Globus pallidus (tissue), 1 donor: Measurements from ENCODE around the gene CALB2.

ENCODE experiments used
- DNase-seq: peaks from one replicate; pipeline ENCODE4 v3.0.0-alpha.2; 2015; ENCODE audit warnings: low spot score

The CALB2 gene

DNA sequence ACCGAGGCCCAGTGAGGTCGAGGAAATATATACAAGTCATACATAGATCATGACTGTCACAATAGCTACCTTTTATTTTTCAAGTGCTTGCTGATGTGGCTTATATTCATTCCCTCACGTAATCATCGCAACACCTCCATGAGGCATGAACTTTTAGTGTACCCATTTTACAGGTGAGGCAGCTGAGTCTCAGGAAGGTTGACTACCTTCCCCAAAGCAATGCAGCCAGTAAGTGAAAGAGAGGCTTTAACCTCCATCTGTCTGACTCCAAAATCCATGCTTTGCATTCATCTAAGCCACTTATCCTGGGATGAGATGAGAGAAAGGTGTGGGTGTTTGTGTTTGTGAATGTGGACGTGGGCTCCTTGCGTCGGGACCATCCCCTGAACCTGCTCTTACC lies 30.8 kb downstream of the CALB2 start:
- DNase-seq, result no peak

- DNase-seq, result no peak
Observed at GRCh38 chr16:71396594-71396993, 38.1 kb downstream of the CALB2 start.

DNA sequence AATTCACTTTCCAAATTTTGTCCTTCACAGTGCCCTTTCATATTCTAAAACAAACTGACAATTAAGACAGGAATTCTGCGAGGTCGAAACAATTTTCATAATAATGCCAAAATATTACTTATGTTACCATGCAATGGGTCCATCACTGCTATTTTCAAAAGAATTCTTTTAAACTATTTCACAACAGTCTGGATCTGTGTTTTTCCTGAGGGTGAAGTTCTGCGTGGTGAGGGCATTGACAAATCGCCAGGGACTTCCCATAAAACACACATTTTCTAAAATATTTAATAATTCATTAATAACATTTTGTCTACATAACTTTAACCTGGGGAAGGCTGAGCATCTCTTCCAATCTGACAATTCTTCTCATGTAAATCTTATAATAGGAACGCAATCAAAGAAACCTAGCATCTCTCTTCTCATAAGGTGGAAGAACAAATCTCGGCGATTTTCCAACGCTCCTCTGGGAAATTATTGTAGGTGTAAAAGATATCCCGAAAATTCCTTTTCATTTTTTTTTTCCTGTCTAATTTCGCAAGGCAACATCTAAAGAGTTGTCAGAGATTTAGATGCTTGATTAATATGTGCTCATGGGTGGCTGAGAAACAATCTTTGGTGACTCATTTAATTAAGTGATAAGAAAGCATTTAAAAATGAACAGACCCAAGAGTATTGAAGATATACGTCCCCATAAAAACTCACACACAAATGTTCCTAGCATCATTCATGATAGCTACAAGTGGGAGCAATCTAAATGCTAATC lies 41.5 kb downstream of the CALB2 start:
- DNase-seq, result no peak

- DNase-seq, result no peak
Observed at GRCh38 chr16:71402007-71402406, 43.5 kb downstream of the CALB2 start.

DNA sequence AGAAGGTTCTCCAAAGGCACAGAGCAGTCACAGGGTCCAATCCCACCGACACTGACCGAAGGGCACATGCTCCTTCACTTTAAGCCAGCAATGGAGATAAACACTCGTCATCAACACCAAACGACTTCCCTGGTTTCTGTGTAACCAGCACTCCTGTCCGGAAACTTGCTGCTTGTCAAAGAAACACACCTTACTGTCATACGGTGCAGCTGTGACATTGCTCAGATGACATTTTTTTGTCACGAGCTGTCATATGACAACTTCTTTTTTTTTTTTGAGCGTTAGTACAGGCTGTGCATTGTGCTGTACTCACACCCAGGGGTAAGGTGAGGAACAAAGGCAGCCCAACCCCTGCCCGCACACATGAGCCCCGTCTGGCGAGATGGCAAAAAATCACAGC lies 44.2 kb downstream of the CALB2 start:
- no peak for DNase-seq

DNA sequence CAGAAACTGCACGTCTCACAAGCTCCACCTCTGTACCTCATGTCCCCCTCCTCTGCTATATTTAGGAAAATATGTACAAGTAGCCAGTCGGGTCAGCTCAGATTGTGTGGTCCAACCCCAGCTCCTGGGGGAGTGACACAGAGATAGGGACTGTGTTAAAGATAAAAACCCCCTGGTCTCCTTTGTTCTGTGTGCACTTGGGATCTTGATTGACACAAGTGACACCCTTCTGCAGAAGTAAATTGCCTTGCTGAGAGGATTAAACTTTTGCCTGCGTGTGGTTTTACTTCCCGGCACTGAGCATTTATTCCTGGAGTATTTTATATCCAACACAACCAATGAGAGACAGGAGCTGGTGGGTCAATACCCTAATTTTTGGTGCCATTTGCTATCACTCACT lies 45.8 kb downstream of the CALB2 start:
- no peak for DNase-seq

DNA sequence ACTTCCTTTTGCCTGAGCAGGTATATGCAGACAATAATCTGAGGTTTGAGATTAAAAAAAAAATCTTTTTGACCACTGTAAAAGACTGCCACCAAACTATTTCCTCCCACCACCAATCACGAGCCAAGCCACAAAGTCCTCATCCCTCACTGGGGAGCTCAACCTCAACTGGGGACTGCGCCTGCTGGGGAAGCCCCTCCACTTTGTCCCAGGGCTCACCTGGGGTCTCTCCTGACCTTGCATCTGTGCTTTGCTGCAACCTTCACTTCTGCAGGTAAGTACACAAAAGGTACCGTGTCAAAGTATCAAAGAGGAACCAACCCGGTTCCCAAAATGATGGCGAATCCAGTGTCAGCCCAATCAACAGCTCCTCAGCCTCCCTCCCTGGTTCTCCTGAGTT lies 47.8 kb downstream of the CALB2 start:
- no peak for DNase-seq

- DNase-seq, result no peak
Observed at GRCh38 chr16:71406724-71407123, 48.2 kb downstream of the CALB2 start.

- no peak for DNase-seq
Observed at GRCh38 chr16:71407731-71408130, 49.2 kb downstream of the CALB2 start.

DNA sequence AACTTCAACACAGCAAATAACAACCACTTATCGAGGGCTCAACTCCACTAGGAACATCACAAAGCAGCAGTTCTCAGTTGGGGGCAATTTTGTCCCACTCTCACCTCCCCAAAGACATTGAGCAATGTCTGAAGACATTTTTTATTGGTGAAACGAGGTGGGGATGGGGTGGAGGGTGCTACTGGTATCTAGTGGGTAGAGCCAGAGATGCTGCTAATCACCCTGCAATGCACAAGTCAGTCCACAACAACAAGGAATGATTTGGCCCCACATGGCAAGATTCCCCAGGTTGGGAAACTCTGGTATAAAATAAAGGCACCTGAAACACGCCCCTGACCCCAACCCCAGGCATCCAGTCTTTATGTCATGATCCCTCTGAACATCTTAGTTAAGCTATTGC lies 50.0 kb downstream of the CALB2 start:
- no peak for DNase-seq

DNA sequence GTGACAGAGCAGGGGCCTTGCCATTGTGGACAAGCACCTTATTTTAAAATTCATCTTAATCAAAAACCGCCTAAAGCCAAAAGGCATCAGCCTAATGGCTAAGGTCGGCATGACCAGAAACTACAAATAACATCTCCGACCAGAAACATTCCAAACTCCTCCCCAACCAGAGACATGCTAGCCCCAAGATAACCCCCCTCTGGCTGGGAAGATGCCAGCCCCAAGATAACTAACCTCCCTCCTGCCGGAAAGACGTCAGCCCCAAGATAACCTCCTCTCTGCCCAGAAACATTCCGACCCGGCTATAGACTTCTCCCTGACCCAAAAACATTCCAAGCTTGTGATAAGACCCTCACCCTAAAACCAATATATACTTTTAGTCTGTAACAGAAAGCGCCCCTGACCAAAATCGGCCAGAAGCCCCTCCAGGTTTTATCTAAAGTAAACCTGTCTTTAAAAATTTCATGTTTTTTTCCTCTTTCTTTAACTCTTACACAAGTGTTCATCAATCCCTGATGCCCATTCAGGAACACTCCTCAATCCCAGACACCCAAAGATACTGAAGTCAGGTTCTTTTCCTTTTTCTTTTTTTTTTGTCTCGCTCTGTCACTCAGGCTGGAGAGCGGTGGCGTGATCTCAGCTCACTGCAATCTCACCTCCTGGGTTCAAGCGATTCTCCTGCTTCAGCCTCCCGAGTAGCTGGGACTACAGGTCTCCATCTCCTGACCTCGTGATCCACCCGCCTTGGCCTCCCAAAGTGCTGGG lies 50.7 kb downstream of the CALB2 start:
- DNase-seq, result no peak

DNA sequence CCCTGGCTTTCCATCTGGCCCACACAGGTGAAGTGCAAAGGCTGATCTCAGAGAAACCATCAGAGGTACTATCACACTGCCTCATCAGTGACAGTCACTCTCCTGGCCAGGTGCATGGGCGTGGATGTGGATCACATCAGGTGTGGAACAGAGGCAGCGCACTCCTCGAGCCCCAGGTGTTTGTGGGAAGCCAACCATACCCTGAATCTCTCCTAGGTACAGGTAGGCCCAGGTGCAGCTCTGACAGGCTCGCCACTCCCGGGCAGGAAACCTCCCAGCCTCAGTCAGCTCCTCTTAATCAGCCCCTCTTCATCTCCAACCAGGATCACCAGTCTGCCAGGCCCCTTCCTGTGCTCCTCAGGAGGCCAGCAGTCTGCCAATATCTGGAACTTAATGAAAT lies 51.6 kb downstream of the CALB2 start:
- DNase-seq, result no peak

GRCh38 chr16:71412270-71413160 lies 54.0 kb downstream of the CALB2 start:
- DNase-seq, result peak; percentile 49

- DNase-seq, result no peak
Observed at GRCh38 chr16:71413341-71413740, 54.8 kb downstream of the CALB2 start.

DNA sequence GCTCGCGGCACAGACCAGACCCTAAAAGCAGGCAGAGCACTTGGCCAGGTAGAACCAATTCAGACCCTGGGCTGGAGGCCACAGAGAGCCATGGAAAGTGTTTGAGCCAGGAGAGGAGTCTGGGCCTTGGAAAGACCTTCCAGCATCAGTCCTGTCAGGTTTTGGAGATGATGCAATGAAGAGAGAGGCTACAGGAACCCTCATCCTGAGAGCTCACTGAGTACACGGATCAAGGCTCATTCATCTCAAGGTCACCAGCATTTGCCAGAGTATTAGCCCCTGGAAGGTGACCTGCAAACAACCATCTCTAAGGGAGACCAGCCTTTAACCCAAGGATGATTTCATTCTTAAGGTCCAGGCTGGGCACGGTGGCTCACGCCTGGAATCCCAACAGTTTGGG lies 55.5 kb downstream of the CALB2 start:
- no peak for DNase-seq

- DNase-seq, result no peak
Observed at GRCh38 chr16:71421911-71422310, 63.4 kb downstream of the CALB2 start.

- DNase-seq, result no peak
Observed at GRCh38 chr16:71423016-71423415, 64.5 kb downstream of the CALB2 start.

- DNase-seq, result no peak
Observed at GRCh38 chr16:71423865-71424264, 65.3 kb downstream of the CALB2 start.

GRCh38 chr16:71424626-71425025 lies 66.1 kb downstream of the CALB2 start:
- no peak for DNase-seq

DNA sequence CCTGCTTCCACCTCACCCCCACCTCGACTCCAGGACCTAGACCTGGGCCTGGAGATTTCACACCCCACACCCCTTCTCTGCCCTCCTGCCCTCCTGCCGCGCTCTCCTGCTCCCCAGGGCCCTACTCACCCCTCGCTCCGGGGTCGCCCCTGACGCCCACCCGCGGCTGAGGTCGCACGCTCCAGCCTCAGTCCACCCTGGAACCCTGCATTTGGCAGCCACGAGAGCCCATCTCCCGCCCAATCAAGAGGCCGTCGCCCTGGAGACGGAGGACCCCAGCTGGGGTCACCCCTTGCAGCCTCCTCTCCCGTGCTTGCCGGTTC lies 67.2 kb downstream of the CALB2 start:
- DNase-seq, result no peak

GRCh38 chr16:71426069-71426879 lies 67.8 kb downstream of the CALB2 start:
- no peak for DNase-seq
